ENCODE results near the gene ZCCHC3.

The ZCCHC3 gene

GRCh38 chr20:270517-270916, 26.9 kb upstream of the ZCCHC3 start:
- no peaks in the 10 kb centered on the region for H3K9me3 ChIP-seq (ENCODE audit: control insufficient read depth, low read length)
- no peak overlapping the region for H3K9ac ChIP-seq (ENCODE audit: low read length)
- H3K4me1 ChIP-seq (ENCODE audit: control insufficient read depth, insufficient read depth, low read length): peaks cover 23% of the 10 kb centered on the region
- H3K4me3 ChIP-seq (ENCODE audit: low read length): no peak overlapping the region
- H3K36me3 ChIP-seq (ENCODE audit: control insufficient read depth, insufficient read depth, low read length, severe bottlenecking): peaks cover under 1% of the 10 kb centered on the region
- peaks cover 10% of the 10 kb centered on the region for H3K27me3 ChIP-seq (replicated peaks; ENCODE audit: control insufficient read depth, insufficient read depth, low read length)
- no peak for DNase-seq (ENCODE audit: low read depth)

GRCh38 chr20:271069-271468, 26.3 kb upstream of the ZCCHC3 start:
- Histone ChIP-seq H3K27me3 (replicated peaks; ENCODE audit: control insufficient read depth, insufficient read depth, low read length) (peaks cover 9% of the 10 kb centered on the region), H3K4me1 (ENCODE audit: control insufficient read depth, insufficient read depth, low read length) (peaks cover 19% of the 10 kb centered on the region), H3K9ac (ENCODE audit: low read length) (no peak overlapping the region), H3K4me3 (ENCODE audit: low read length) (no peak overlapping the region), H3K36me3 (ENCODE audit: control insufficient read depth, insufficient read depth, low read length, severe bottlenecking) (peaks cover 3% of the 10 kb centered on the region), H3K9me3 (ENCODE audit: control insufficient read depth, low read length) (no peaks in the 10 kb centered on the region)
- DNase-seq (ENCODE audit: low read depth): no peak

GRCh38 chr20:271528-271927, 25.8 kb upstream of the ZCCHC3 start:
- peaks cover 5% of the 10 kb centered on the region for H3K27me3 ChIP-seq (replicated peaks; ENCODE audit: control insufficient read depth, insufficient read depth, low read length)
- H3K4me3 ChIP-seq (ENCODE audit: low read length): no peak overlapping the region
- H3K9me3 ChIP-seq (ENCODE audit: control insufficient read depth, low read length): no peaks in the 10 kb centered on the region
- peaks cover 15% of the 10 kb centered on the region for H3K4me1 ChIP-seq (ENCODE audit: control insufficient read depth, insufficient read depth, low read length)
- no peak overlapping the region for H3K9ac ChIP-seq (ENCODE audit: low read length)
- DNase-seq (ENCODE audit: low read depth): no peak
- peaks cover 3% of the 10 kb centered on the region for H3K36me3 ChIP-seq (ENCODE audit: control insufficient read depth, insufficient read depth, low read length, severe bottlenecking)

- no peak for DNase-seq (ENCODE audit: low read depth)
- H3K27me3 ChIP-seq (replicated peaks; ENCODE audit: control insufficient read depth, insufficient read depth, low read length): peaks cover 5% of the 10 kb centered on the region
- H3K4me1 ChIP-seq (ENCODE audit: control insufficient read depth, insufficient read depth, low read length): peaks cover 7% of the 10 kb centered on the region
- no peak overlapping the region for H3K9ac ChIP-seq (ENCODE audit: low read length)
- H3K9me3 ChIP-seq (ENCODE audit: control insufficient read depth, low read length): no peaks in the 10 kb centered on the region
- H3K4me3 ChIP-seq (ENCODE audit: low read length): no peak overlapping the region
- H3K36me3 ChIP-seq (ENCODE audit: control insufficient read depth, insufficient read depth, low read length, severe bottlenecking): peaks cover 3% of the 10 kb centered on the region
Measured at GRCh38 chr20:272718-273117, 24.7 kb upstream of the ZCCHC3 start.

- Histone ChIP-seq H3K4me1 (ENCODE audit: control insufficient read depth, insufficient read depth, low read length) (peaks cover 7% of the 10 kb centered on the region), H3K9ac (ENCODE audit: low read length) (no peak overlapping the region), H3K27me3 (replicated peaks; ENCODE audit: control insufficient read depth, insufficient read depth, low read length) (no peaks in the 10 kb centered on the region), H3K4me3 (ENCODE audit: low read length) (no peak overlapping the region), H3K9me3 (ENCODE audit: control insufficient read depth, low read length) (no peaks in the 10 kb centered on the region), H3K36me3 (ENCODE audit: control insufficient read depth, insufficient read depth, low read length, severe bottlenecking) (peaks cover 3% of the 10 kb centered on the region)
- no peak for DNase-seq (ENCODE audit: low read depth)
Measured at GRCh38 chr20:273884-274283, 23.5 kb upstream of the ZCCHC3 start.

GRCh38 chr20:275791-276190, 21.6 kb upstream of the ZCCHC3 start:
- no peaks in the 10 kb centered on the region for H3K4me1 ChIP-seq (ENCODE audit: control insufficient read depth, insufficient read depth, low read length)
- H3K27me3 ChIP-seq (replicated peaks; ENCODE audit: control insufficient read depth, insufficient read depth, low read length): no peaks in the 10 kb centered on the region
- DNase-seq (ENCODE audit: low read depth): no peak
- H3K36me3 ChIP-seq (ENCODE audit: control insufficient read depth, insufficient read depth, low read length, severe bottlenecking): peaks cover 3% of the 10 kb centered on the region
- no peaks in the 10 kb centered on the region for H3K9me3 ChIP-seq (ENCODE audit: control insufficient read depth, low read length)
- no peak overlapping the region for H3K9ac ChIP-seq (ENCODE audit: low read length)
- H3K4me3 ChIP-seq (ENCODE audit: low read length): no peak overlapping the region

GRCh38 chr20:276620-277495, 20.5 kb upstream of the ZCCHC3 start:
- no peak overlapping the region for H3K4me3 ChIP-seq (ENCODE audit: low read length)
- H3K27me3 ChIP-seq (replicated peaks; ENCODE audit: control insufficient read depth, insufficient read depth, low read length): no peaks in the 10 kb centered on the region
- H3K9me3 ChIP-seq (ENCODE audit: control insufficient read depth, low read length): no peaks in the 10 kb centered on the region
- H3K36me3 ChIP-seq (ENCODE audit: control insufficient read depth, insufficient read depth, low read length, severe bottlenecking): peaks cover 3% of the 10 kb centered on the region
- H3K9ac ChIP-seq (ENCODE audit: low read length): no peak overlapping the region
- H3K4me1 ChIP-seq (ENCODE audit: control insufficient read depth, insufficient read depth, low read length): no peaks in the 10 kb centered on the region
- no peak for DNase-seq (ENCODE audit: low read depth)

- H3K9ac ChIP-seq (ENCODE audit: low read length): no peak overlapping the region
- H3K4me1 ChIP-seq (ENCODE audit: control insufficient read depth, insufficient read depth, low read length): no peaks in the 10 kb centered on the region
- no peak for DNase-seq (ENCODE audit: low read depth)
- H3K4me3 ChIP-seq (ENCODE audit: low read length): no peak overlapping the region
- no peaks in the 10 kb centered on the region for H3K27me3 ChIP-seq (replicated peaks; ENCODE audit: control insufficient read depth, insufficient read depth, low read length)
- peaks cover 3% of the 10 kb centered on the region for H3K36me3 ChIP-seq (ENCODE audit: control insufficient read depth, insufficient read depth, low read length, severe bottlenecking)
- H3K9me3 ChIP-seq (ENCODE audit: control insufficient read depth, low read length): no peaks in the 10 kb centered on the region
Measured at GRCh38 chr20:277496-277781, 19.9 kb upstream of the ZCCHC3 start.

GRCh38 chr20:278181-278580, 19.2 kb upstream of the ZCCHC3 start:
- no peaks in the 10 kb centered on the region for H3K4me1 ChIP-seq (ENCODE audit: control insufficient read depth, insufficient read depth, low read length)
- no peak overlapping the region for H3K9ac ChIP-seq (ENCODE audit: low read length)
- H3K27me3 ChIP-seq (replicated peaks; ENCODE audit: control insufficient read depth, insufficient read depth, low read length): no peaks in the 10 kb centered on the region
- DNase-seq (ENCODE audit: low read depth): no peak
- H3K36me3 ChIP-seq (ENCODE audit: control insufficient read depth, insufficient read depth, low read length, severe bottlenecking): peaks cover 3% of the 10 kb centered on the region
- no peaks in the 10 kb centered on the region for H3K9me3 ChIP-seq (ENCODE audit: control insufficient read depth, low read length)
- no peak overlapping the region for H3K4me3 ChIP-seq (ENCODE audit: low read length)

GRCh38 chr20:278607-279571, 18.5 kb upstream of the ZCCHC3 start:
- Histone ChIP-seq H3K4me3 (ENCODE audit: low read length) (peak overlapping the region; percentile 61), H3K9me3 (ENCODE audit: control insufficient read depth, low read length) (no peaks in the 10 kb centered on the region), H3K36me3 (ENCODE audit: control insufficient read depth, insufficient read depth, low read length, severe bottlenecking) (peaks cover 3% of the 10 kb centered on the region), H3K9ac (ENCODE audit: low read length) (peak overlapping the region; percentile 20), H3K27me3 (replicated peaks; ENCODE audit: control insufficient read depth, insufficient read depth, low read length) (no peaks in the 10 kb centered on the region), H3K4me1 (ENCODE audit: control insufficient read depth, insufficient read depth, low read length) (no peaks in the 10 kb centered on the region)
- no peak for DNase-seq (ENCODE audit: low read depth)

- Histone ChIP-seq H3K9ac (ENCODE audit: low read length) (no peak overlapping the region), H3K36me3 (ENCODE audit: control insufficient read depth, insufficient read depth, low read length, severe bottlenecking) (no peaks in the 10 kb centered on the region), H3K27me3 (replicated peaks; ENCODE audit: control insufficient read depth, insufficient read depth, low read length) (no peaks in the 10 kb centered on the region), H3K4me3 (ENCODE audit: low read length) (no peak overlapping the region), H3K4me1 (ENCODE audit: control insufficient read depth, insufficient read depth, low read length) (no peaks in the 10 kb centered on the region), H3K9me3 (ENCODE audit: control insufficient read depth, low read length) (no peaks in the 10 kb centered on the region)
- DNase-seq (ENCODE audit: low read depth): no peak
Measured at GRCh38 chr20:284172-284571, 13.2 kb upstream of the ZCCHC3 start.

Data from adipocyte (in vitro differentiated cells).